Central memory CD8-positive, alpha-beta T cell (primary cell): ENCODE measurements around the gene INTU.
"Not testable (repeated sequence)": the region's sequence is repeated elsewhere in the genome, so short reads cannot be mapped to it uniquely, and the experiment has no call there.

ENCODE experiments used
- ATAC-seq: fragments of 150-1000 bp; cut with Tn5 transposase; replicated peaks from 2 replicates; pipeline ENCODE4 v1.10.0; 2022; ENCODE audit warnings: mild to moderate bottlenecking, moderate FRiP score, moderate number of reproducible peaks; ENCODE audit not compliant: poor library complexity, severe bottlenecking; ENCODE audit errors: extremely low read depth
- DNase-seq, 2 donors: peaks; one replicate each; pipeline ENCODE4 v3.0.0; 2021; ENCODE audit warnings: low spot score in 2 of 2
- H3K27ac Mint-ChIP-seq: one replicate; pipeline ENCODE4 v1.8.0; 2022; ENCODE audit warnings: low read depth, mild to moderate bottlenecking, moderate library complexity, mixed read lengths
- H3K27me3 Mint-ChIP-seq: one replicate; pipeline ENCODE4 v1.8.0; 2022; ENCODE audit warnings: mixed read lengths
- H3K36me3 Mint-ChIP-seq: one replicate; pipeline ENCODE4 v1.8.0; 2022; ENCODE audit warnings: mild to moderate bottlenecking, moderate library complexity, mixed read lengths; ENCODE audit not compliant: insufficient read depth
- H3K4me1 Mint-ChIP-seq: one replicate; pipeline ENCODE4 v1.8.0; 2022; ENCODE audit warnings: mixed read lengths
- H3K4me3 Mint-ChIP-seq: one replicate; pipeline ENCODE4 v1.8.0; 2022; ENCODE audit warnings: mild to moderate bottlenecking, moderate library complexity, mixed read lengths
- H3K9me3 Mint-ChIP-seq: one replicate; pipeline ENCODE4 v1.8.0; 2022; ENCODE audit warnings: mixed read lengths

The INTU gene

DNA sequence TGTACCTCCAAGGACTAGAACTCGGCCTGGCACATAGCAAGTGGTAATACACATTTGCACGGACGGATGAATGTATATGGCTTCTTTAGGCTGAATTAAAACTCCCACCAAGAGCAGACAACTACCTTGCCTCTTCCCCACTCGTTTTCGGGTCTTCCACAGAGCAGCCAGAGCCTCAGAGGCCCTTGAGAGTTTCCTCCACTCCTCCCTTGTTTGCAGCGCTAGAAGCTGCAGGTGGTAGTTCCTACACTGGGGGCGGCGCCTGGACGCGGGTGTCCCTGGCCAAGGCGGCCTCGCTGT lies 10.2 kb upstream of the INTU start:
- Mint-ChIP-seq H3K9me3 (peaks cover 7% of the 10 kb centered on the region), H3K27ac (no peak overlapping the region), H3K36me3 (no peaks in the 10 kb centered on the region), H3K27me3 (peaks cover 38% of the 10 kb centered on the region), H3K4me3 (no peak overlapping the region), H3K4me1 (peaks cover 9% of the 10 kb centered on the region)
- ATAC-seq (no peak), DNase-seq (no peak)

DNA sequence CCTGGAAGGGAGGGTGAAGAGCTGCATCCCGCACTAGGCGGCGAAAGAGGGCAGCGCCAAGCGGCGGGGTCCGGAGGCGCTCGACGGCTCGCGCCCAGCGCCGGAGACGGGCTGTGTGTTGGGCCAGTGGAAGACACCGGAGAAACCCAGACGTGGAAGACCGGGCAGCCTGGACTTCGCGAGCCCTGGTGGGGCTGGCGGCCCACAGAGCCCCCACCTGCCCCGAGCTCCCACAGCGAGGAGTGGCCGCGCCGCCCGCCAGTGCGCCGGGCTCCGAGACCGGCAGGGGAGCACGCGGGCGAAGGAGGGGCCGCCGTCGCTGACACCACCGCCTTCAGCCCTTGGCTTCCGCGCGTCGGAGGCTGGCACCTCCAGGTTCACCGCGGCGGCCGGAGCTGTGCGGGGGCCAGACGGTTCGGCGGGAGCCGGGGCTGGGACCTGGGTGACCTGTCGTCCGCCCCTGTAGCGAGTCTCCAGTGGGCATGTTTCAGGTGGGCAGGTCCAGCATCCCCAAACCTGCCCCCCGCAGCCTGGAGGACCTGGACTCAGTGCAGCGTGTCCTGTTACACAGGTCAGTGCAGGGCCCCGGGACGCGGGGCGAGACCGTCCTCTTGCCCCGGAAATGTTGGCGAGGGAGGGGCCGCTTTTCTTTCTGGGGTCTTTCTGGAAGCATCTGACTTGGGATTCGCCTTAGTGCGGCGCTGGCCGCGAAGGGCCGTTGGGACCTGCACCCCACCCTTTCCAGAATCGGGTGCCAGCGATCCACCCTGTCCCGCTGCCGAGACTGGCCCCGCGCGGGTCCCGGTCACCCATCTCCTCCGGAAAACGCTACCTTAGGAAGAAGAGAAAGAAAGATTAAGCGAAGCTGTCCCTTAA lies 9.6 kb upstream of the INTU start:
- Mint-ChIP-seq H3K27me3 (peaks cover 43% of the 10 kb centered on the region), H3K27ac (no peak overlapping the region), H3K4me1 (peaks cover 9% of the 10 kb centered on the region), H3K4me3 (no peak overlapping the region), H3K36me3 (no peaks in the 10 kb centered on the region), H3K9me3 (peaks cover 7% of the 10 kb centered on the region)
- DNase-seq (no peak), ATAC-seq (no peak)

DNA sequence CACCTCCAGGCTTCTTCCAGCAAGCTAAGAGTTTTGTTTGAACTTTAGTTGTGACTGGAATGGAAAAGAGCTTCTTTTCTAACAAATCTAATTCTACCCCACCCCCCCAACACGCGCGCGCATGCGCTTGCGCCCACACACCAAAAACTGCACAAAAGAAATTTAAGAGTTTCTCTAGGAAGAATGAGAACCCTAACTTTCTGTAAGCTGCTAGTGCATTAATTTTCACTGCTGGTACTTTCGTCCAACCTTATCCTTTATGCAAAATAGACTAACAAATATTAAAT lies 9.0 kb upstream of the INTU start:
- Mint-ChIP-seq H3K4me1 (peaks cover 9% of the 10 kb centered on the region), H3K27me3 (peaks cover 43% of the 10 kb centered on the region)
- ATAC-seq: no peak

DNA sequence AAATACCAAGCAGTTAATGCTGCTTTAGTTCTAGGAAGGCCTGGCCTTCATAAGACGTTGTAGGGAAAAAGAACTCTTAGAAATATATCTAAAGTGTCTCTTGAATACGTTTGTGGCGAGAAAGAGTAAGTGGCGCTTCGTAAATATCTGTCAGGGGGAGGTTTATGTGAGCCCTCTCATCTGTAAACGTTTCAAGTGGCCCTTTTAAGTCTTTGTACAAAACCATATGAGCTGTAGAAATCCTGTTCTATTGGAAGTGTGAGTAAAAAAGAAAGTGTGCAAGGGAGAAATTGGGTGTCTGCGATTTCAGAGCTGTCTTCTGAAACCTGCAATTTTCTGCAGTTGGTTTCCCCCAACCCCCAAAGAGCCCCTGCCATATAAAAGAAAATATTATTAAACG lies 8.6 kb upstream of the INTU start:
- Mint-ChIP-seq H3K9me3 (no peaks in the 10 kb centered on the region), H3K36me3 (no peaks in the 10 kb centered on the region), H3K4me3 (no peak overlapping the region), H3K27me3 (peaks cover 39% of the 10 kb centered on the region), H3K27ac (no peak overlapping the region), H3K4me1 (peaks cover 9% of the 10 kb centered on the region)
- ATAC-seq (no peak), DNase-seq (no peak)

More for the DNA sequence above, 9.0 kb upstream of the INTU start:
- peaks cover 4% of the 10 kb centered on the region for H3K9me3 Mint-ChIP-seq
- no peak overlapping the region for H3K27ac Mint-ChIP-seq
- H3K4me3 Mint-ChIP-seq: no peak overlapping the region
- no peak for DNase-seq
- H3K36me3 Mint-ChIP-seq: no peaks in the 10 kb centered on the region

DNA sequence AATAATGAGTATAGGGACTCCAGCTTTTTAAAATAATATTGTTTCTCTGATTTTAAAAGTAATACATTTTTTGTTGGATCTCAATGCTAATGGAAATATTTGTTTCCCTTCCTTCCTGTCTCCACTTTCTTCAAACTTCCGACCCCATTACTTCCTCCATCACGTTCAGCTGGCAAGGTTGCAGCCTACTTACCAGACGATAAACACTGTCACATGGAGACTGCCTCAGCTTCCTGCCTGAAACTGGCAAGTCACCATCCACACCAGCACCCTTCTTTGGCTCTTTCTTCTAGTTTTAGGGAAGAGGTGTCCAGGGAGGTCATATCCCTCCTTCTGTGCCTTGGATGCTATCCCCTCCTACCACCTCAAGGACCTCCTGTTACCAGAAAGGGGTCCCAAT lies 3.4 kb upstream of the INTU start:
- no peak for ATAC-seq
- peaks cover 35% of the 10 kb centered on the region for H3K27me3 Mint-ChIP-seq
- no peaks in the 10 kb centered on the region for H3K9me3 Mint-ChIP-seq
- no peaks in the 10 kb centered on the region for H3K36me3 Mint-ChIP-seq
- H3K27ac Mint-ChIP-seq: no peak overlapping the region
- DNase-seq: no peak
- H3K4me3 Mint-ChIP-seq: no peak overlapping the region
- H3K4me1 Mint-ChIP-seq: peaks cover 10% of the 10 kb centered on the region

DNA sequence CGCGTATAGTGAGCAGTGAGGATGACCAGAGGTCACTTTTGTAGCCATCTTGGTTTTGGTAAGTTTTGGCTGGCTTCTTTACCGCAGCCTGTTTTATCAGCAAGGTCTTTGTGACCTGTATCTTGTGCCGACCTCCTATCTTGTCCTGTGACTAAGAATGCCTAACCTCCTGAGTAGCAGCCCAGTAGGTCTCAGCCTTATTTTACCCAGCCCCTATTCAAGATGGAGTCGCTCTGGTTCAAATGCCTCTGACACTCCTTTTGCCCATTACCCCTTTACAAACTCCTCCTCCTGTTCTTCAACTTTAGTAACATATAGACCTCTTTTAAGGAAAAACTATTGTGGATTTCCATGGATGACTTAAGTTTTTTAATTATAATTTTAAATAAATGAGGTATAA lies 2.6 kb upstream of the INTU start:
- ATAC-seq (no peak), DNase-seq (no peak)
- no peak overlapping the region for H3K27ac Mint-ChIP-seq
- H3K4me1 Mint-ChIP-seq: peaks cover 10% of the 10 kb centered on the region
- H3K27me3 Mint-ChIP-seq: peaks cover 37% of the 10 kb centered on the region
- no peak overlapping the region for H3K4me3 Mint-ChIP-seq
- H3K36me3 Mint-ChIP-seq: no peaks in the 10 kb centered on the region
- H3K9me3 Mint-ChIP-seq: no peaks in the 10 kb centered on the region

DNA sequence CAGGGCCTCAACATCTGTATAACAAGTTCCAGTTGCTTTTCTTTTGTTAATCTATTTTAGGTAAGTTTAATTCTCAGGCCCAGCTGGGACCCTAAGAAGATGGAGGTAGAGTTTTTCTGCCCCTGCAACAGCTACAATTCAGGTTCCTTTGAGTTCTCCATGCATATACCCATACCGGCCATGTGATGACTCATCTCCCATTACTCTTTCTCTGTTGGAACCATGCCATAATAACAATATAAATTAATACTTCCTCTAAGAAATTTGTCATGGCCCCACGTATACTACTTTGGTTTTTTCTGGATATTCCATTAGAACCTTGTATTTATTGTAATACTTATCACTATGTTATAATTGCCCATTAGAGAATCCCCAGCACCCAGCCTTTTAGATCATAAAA lies 1.3 kb upstream of the INTU start:
- H3K27me3 Mint-ChIP-seq: peaks cover 43% of the 10 kb centered on the region
- peaks cover 10% of the 10 kb centered on the region for H3K4me1 Mint-ChIP-seq
- no peaks in the 10 kb centered on the region for H3K36me3 Mint-ChIP-seq
- ATAC-seq (no peak), DNase-seq (no peak)
- H3K27ac Mint-ChIP-seq: no peak overlapping the region
- no peak overlapping the region for H3K4me3 Mint-ChIP-seq
- no peaks in the 10 kb centered on the region for H3K9me3 Mint-ChIP-seq

DNA sequence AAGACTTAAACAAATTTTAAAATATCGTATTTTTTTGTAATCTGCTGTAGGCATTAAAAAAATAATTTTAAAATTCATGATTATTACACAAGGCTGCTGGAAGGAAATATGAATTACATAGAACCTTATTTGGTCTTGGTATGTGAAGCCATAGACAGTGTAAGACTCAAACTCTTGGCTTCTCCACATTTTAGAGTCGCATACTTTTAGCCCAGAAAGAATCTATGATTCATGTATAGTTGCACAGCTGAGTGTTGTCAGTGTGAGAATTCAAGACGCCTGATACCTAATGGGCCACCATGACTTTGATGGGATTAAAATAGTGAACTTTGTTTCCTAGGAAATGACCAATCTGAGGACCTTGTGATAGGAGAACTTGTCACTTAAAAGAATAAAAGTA lies 1.4 kb downstream of the INTU start:
- Mint-ChIP-seq H3K36me3 (no peaks in the 10 kb centered on the region), H3K4me1 (peaks cover 10% of the 10 kb centered on the region), H3K27me3 (peaks cover 31% of the 10 kb centered on the region), H3K27ac (no peak overlapping the region), H3K9me3 (peaks cover 9% of the 10 kb centered on the region), H3K4me3 (no peak overlapping the region)
- ATAC-seq (no peak), DNase-seq (no peak)

DNA sequence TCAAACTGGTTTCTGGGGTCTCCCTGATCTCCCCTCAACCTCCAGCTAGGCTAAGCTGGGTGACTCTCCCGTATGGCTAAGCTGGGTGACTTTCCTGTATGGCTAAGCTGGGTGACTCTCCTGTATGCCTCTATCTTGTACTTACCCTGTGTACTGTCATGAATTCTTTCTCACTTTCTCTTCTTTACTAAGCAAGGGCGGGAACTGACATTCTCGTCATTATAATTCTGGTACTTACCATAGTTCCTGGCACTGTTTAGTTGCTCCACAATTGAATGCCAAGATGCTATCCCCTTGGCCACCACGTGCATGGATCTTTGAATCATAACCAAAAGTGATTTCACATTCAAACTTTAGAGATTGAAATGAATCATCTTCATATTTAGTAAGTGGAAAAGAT lies 8.8 kb downstream of the INTU start:
- ATAC-seq (no peak), DNase-seq (no peak)
- H3K9me3 Mint-ChIP-seq: peaks cover 9% of the 10 kb centered on the region

DNA sequence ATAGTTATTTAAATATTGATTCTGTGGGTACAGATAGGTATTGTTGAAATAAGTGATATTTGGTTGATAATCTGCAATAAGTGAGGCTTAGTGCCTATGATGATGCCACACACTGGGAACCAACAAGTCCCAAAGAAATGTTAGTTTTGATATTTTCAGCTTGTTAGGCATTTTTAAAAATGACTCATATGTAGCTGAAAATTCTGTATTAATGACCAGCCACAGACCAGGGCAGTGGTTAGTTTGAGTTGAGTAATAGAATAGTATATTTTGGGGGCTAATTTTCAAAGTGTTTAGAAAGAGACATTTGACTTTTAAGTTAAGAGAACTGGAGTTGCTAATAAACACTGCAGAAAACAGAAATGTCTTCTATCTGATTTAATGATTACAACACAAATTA lies 9.4 kb downstream of the INTU start:
- peaks cover 4% of the 10 kb centered on the region for H3K9me3 Mint-ChIP-seq
- no peak overlapping the region for H3K4me3 Mint-ChIP-seq
- no peaks in the 10 kb centered on the region for H3K4me1 Mint-ChIP-seq
- no peak for ATAC-seq
- DNase-seq: no peak
- peaks cover 2% of the 10 kb centered on the region for H3K36me3 Mint-ChIP-seq
- H3K27ac Mint-ChIP-seq: no peak overlapping the region
- no peaks in the 10 kb centered on the region for H3K27me3 Mint-ChIP-seq

More for the DNA sequence above, 8.8 kb downstream of the INTU start:
- H3K36me3 Mint-ChIP-seq: peaks cover 2% of the 10 kb centered on the region
- H3K4me3 Mint-ChIP-seq: no peak overlapping the region
- no peaks in the 10 kb centered on the region for H3K27me3 Mint-ChIP-seq
- no peaks in the 10 kb centered on the region for H3K4me1 Mint-ChIP-seq
- no peak overlapping the region for H3K27ac Mint-ChIP-seq

DNA sequence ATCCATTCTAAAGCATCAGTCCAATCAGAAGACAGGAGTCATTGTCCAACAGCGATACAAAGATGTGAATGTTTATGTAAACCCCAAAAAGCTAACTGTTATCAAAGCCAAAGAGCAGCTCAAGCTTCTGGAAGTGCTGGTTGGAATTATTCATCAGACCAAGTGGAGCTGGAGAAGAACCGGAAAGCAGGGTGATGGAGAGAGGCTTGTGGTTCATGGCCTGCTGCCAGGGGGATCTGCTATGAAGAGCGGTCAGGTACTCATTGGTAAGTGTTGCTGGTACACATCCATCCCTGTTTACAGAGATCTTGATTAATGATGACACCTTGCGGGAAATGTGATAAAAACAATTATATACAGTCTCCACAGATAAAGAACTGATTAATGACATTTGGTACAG lies 11.0 kb downstream of the INTU start:
- H3K4me3 Mint-ChIP-seq: no peak overlapping the region
- ATAC-seq: no peak
- H3K9me3 Mint-ChIP-seq: no peaks in the 10 kb centered on the region
- no peaks in the 10 kb centered on the region for H3K4me1 Mint-ChIP-seq
- DNase-seq: no peak
- peaks cover 2% of the 10 kb centered on the region for H3K36me3 Mint-ChIP-seq
- no peak overlapping the region for H3K27ac Mint-ChIP-seq
- no peaks in the 10 kb centered on the region for H3K27me3 Mint-ChIP-seq

DNA sequence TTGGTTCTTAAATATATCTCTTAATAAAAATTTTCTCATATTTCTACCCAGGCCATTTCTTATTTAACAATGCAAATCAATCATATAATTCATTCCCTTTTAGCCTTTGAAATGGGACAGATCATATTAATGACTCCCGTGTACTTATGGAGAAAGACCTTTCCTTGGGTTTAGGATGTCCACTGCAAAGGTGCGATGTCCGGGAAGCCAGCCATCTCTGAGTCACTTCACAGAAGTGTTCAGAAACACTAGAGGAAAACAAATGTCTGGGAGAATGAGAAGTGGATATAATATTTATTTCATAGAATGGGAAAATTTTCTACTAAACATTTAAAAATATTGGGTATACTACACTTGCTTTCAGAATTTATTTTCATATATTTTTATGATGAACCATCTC lies 15.3 kb downstream of the INTU start:
- DNase-seq (no peak), ATAC-seq (no peak)
- Mint-ChIP-seq H3K36me3 (no peaks in the 10 kb centered on the region), H3K4me1 (no peaks in the 10 kb centered on the region), H3K9me3 (no peaks in the 10 kb centered on the region), H3K27ac (no peak overlapping the region), H3K4me3 (no peak overlapping the region), H3K27me3 (no peaks in the 10 kb centered on the region)

DNA sequence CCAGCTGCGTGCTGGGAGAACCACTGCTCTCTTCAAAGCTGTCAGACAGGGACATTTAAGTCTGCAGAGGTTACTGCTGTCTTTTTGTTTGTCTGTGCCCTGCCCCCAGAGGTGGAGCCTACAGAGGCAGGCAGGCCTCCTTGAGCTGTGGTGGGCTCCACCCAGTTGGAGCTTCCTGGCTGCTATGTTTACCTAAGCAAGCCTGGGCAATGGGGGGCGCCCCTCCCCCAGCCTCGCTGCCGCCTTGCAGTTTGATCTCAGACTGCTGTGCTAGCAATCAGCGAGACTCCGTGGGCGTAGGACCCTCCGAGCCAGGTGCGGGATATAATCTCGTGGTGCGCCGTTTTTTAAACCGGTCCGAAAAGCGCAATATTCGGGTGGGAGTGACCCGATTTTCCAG lies 22.8 kb downstream of the INTU start:
- not testable (repeated sequence) for H3K4me1 Mint-ChIP-seq, H3K27me3 Mint-ChIP-seq, DNase-seq, ATAC-seq, H3K36me3 Mint-ChIP-seq, H3K27ac Mint-ChIP-seq, H3K4me3 Mint-ChIP-seq, H3K9me3 Mint-ChIP-seq
